ENCODE measurements around the gene SLC12A3.

SLC12A3 gene

DNA sequence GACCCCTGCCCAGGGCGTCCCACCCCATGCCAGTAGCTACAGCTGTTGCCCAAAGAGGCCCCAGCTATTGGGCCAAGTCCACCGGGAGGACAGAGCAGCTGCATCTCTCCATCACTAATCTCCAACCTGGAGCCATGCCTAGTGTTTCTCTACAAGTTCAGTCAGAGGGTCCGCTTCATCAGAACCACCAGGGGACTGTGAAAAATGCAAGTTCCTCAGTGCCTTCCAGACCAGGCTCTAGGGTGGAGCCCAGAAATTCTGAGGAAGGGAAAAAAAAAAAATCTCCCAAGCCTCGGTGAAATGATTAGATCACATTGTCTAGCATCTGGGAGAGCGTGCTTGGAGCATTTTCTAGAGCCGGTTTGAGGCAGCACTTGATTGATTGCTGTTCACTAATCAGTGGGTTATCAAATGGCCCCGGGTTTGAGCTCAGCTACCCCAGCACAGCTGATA is 44.5 kb downstream of the SLC12A3 start:
- no peak overlapping the region for H3K4me3 ChIP-seq (ENCODE audit: low read depth, low read length)
- TF ChIP-seq, protein P1, sequence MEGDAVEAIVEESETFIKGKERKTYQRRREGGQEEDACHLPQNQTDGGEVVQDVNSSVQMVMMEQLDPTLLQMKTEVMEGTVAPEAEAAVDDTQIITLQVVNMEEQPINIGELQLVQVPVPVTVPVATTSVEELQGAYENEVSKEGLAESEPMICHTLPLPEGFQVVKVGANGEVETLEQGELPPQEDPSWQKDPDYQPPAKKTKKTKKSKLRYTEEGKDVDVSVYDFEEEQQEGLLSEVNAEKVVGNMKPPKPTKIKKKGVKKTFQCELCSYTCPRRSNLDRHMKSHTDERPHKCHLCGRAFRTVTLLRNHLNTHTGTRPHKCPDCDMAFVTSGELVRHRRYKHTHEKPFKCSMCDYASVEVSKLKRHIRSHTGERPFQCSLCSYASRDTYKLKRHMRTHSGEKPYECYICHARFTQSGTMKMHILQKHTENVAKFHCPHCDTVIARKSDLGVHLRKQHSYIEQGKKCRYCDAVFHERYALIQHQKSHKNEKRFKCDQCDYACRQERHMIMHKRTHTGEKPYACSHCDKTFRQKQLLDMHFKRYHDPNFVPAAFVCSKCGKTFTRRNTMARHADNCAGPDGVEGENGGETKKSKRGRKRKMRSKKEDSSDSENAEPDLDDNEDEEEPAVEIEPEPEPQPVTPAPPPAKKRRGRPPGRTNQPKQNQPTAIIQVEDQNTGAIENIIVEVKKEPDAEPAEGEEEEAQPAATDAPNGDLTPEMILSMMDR (IDR thresholded peaks at IDR 0.05; ENCODE audit: low read depth, low read length): no peak

DNA sequence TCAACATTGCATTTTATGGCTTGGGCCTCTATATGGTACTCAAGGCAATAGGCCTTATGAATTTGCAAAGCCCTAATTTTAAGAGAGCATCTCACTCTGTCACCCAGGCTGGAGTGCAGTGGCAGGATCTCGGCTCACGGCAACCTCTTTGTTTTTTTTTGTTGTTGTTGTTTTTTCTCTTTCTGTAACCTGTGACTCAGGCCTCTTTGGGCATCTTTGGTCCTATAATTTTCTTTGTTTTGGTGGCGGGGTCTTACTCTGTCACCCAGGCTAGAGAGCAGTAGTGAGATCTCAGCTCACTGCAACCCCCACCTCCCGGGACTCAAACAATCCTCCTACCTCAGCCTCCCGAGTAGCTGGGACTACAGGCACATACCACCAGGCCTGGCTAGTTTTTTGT is 45.1 kb downstream of the SLC12A3 start:
- no peak overlapping the region for H3K4me3 ChIP-seq (ENCODE audit: low read depth, low read length)
- TF ChIP-seq, protein P1 (IDR thresholded peaks at IDR 0.05; ENCODE audit: low read depth, low read length): no peak

DNA sequence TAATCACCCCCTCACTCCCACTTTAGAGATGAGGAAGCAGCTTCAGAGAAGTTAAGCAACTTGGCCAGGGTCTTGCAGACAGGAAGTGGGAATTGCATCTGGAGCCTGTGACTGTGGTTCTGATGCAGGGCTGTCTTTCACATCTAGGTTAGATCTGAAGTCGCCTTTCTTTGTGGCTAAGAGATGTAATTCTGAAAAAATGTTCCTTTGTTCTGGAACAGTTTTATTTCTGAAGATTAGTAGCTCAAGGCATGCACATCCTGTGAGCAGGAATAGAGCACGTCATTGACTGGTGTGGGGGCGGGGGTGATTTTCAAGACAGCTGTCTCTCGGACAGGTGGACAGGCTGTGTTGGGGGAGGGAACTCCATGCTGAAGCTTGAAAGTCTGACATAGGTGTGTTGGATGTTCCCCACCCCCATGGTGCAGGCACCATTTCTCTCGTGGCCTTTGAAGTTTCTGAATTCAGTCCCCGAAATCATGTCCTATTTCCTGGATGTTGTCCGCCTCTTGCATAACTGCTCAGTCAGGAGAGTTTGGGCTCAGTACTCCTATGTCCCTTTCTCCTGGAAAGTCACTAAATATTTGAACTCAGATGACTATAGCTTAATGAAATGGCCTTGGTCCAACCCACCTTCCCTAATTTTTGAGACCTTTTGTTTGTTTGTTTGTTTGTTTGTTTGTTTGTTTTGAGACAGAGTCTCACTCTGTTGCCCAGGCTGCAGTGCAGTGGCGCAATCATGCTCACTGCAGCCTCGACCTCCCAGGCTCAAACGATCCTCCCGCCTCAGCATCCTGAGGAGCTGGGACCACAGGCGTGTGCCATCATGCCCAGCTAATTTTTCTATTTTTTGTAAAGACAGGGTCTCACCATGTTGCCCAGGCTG is 45.9 kb downstream of the SLC12A3 start:
- H3K4me3 ChIP-seq (ENCODE audit: low read depth, low read length): no peak overlapping the region
- TF ChIP-seq, protein P1 (IDR thresholded peaks at IDR 0.05; ENCODE audit: low read depth, low read length): no peak

DNA sequence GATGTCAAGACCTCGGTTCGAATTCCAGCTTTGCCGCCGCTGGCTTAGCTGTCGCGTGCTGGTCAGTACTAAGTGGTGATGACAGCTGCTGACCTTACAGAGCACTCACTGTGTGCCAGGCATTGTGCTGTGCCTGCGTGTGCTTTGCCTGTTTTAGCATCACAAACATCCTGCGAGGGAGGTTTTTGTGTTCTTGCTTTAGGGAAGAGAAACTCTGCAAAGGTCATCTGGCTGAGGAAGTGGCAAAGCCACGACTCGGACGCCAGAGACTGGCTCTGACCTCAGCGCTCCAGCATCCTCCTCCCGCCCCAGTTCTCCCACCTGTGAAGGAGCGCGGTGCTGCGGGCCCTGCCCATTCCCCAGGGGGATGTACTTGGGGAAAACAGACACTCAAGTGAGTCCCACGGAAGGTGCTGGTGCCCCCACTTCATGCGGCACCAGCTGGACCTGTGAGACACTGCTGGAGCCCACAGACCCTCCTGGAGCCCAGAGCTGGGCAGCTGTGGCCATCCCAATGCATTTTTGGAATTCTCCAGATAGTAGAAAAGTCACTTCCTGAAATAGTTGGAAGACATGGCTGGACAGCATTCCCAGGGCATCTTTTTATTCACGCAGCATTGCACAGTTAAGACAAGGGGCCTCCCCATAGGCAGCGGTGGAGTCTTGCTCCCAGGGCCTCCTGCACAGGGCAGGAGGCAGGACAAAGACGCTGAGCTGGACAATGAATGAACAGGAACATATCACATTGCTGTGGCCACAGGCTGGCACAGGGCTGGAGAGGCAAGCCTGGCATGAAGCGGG is 47.0 kb downstream of the SLC12A3 start:
- no peak overlapping the region for H3K4me3 ChIP-seq (ENCODE audit: low read depth, low read length)

DNA sequence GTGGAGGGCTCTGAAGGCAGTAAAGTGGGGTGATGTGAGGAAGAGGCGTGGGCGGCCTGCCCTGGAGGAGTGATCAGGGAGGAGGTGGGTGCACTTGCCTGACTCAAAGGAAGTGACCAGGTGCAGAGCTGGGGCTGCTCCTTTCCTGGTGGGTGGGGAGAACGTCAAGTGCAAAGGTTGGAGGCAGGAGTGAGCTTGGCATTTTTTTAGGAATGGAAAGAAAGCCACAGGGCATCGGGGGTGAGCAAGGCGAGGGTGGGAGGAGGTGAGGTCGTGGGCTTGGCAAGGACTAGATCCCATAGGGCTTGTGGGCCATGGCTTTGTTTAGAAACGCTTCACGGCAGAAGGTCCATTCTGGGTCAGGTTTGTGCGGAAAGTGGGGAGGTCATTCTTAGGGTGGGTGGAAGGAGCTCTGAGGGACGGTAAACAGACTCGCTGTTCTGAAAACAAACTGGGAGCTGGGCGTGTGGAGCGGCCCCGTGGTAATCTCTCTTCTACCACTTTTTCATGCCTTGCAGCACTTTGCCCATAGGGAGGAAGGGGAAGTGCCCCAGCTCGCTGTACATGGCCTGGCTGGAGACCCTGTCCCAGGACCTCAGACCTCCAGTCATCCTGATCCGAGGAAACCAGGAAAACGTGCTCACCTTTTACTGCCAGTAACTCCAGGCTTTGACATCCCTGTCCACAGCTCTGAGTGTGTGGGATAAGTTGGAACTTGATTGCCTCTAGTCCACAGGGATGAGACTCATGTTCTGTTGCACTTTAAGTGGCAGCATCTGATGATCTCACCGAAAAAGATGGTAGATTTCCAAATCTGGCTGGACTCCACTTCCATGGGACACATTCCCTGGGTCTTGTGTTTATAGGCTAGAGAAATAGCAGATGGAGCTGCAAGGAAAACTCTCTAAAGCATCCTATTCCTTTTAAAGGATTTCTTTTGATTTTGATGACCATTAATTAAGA is 48.0 kb downstream of the SLC12A3 start:
- TF ChIP-seq, protein P1 (IDR thresholded peaks at IDR 0.05; ENCODE audit: low read depth, low read length): no peak

More for the DNA sequence above, 47.0 kb downstream of the SLC12A3 start:
- TF ChIP-seq, protein P1 (IDR thresholded peaks at IDR 0.05; ENCODE audit: low read depth, low read length): no peak

DNA sequence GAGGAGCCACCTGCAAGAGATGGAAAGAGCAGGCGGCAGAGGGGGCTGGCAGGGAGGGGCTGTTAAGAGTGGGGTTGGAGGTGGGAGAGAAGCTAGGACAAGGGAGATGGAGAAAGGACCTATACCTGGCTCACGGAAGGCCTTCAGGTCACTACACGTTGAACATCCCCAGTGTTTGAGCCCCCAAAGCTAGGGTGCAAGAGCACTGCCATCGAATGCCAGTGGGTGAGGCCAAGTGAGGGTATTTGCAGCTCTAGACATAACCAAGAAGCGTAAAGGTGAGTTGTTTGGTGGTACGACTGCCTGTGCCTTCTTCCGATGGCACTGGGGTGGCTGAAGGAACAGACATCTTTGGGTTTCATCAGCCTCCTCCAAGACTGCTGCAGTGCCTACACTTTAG is 49.9 kb downstream of the SLC12A3 start:
- TF ChIP-seq, protein P1 (IDR thresholded peaks at IDR 0.05; ENCODE audit: low read depth, low read length): no peak
- no peak overlapping the region for H3K4me3 ChIP-seq (ENCODE audit: low read depth, low read length)

More for the DNA sequence above, 48.0 kb downstream of the SLC12A3 start:
- no peak overlapping the region for H3K4me3 ChIP-seq (ENCODE audit: low read depth, low read length)

Measured in WI38 (cell line).